Psoas muscle (tissue), 8 donors: ENCODE data around the gene CXCL12. TPM values are rescaled to one million over a fixed set of nuclear protein-coding genes. Genes with fewer than 3 reads are reported as not detected.

Experiments used
- ATAC-seq, 4 donors: fragments of 200-7000 bp; cut with Tn5 transposase; one replicate each; pipeline ENCODE4 v1.9.1; 2020; ENCODE audit warnings: moderate library complexity in 3 of 4, mild to moderate bottlenecking in 2 of 4
- DNase-seq, 2 donors: peaks; one replicate each; pipeline ENCODE4 v3.0.0-alpha.2; 2020
- H3K27ac ChIP-seq: fragments of 200-600 bp; one replicate; pipeline ENCODE4 v1.8.0; 2022
- H3K27me3 ChIP-seq, 3 donors: fragments of 200-600 bp in 1 of 3; one replicate each; pipeline versions ENCODE4 v1.6.1 to v1.8.0; 2013 to 2022; ENCODE audit warnings: low read length in 2 of 3, mild to moderate bottlenecking in 2 of 3, moderate library complexity in 1 of 3; ENCODE audit not compliant: insufficient read depth in 3 of 3
- H3K36me3 ChIP-seq, 2 donors: fragments of 200-600 bp in 1 of 2; one replicate each; pipeline versions ENCODE4 v1.6.1 to v1.8.0; 2013 to 2022; ENCODE audit warnings: low read depth in 1 of 2, mild to moderate bottlenecking in 1 of 2, moderate library complexity in 1 of 2; ENCODE audit not compliant: insufficient read depth in 1 of 2
- H3K4me1 ChIP-seq: fragments of 200-600 bp; one replicate; pipeline ENCODE4 v1.8.0; 2022
- H3K4me3 ChIP-seq: fragments of 200-600 bp; one replicate; pipeline ENCODE4 v1.8.0; 2022; ENCODE audit warnings: mild to moderate bottlenecking
- H3K9me3 ChIP-seq: fragments of 200-600 bp; one replicate; pipeline ENCODE4 v1.8.0; 2022
- WGBS, 3 donors: extraction: QIAGEN DNeasy Blood & Tissue Kit; methylation state at CpG; one replicate each; pipeline versions ENCODE4 v1.1.6 to v1.1.7; 2013; 5-methylcytosine and 5-hydroxymethylcytosine counted together
- intact Hi-C, 2 donors: fragments of 100-400 bp; cut with DNase I; formaldehyde crosslinking; loops; one replicate each; pipeline versions ENCODE4 v1.11.0 to v1.14.2; 2022
- polyA plus RNA-seq, 3 donors: library from polyadenylated mRNA; stranded (reverse); fragments of 200-250 nt; gene quantifications; one replicate each; pipeline ENCODE4 v1.2.3, GENCODE V29; 2013
- total RNA-seq, 4 donors: library from RNA; stranded (reverse); fragmentation: NEBNext Ultra II Directional in 2 of 4; extraction: Animal tissue kit (Norgen Biotek cat#: 25700) in 2 of 4; gene quantifications; one replicate each; pipeline versions ENCODE4 v1.2.1 to v1.2.4, GENCODE V29; 2021 to 2023
- TF ChIP-seq, protein P1 (sequence below): fragments of 200-600 bp; IDR thresholded peaks from one replicate; pipeline ENCODE4 v1.8.0; 2022; ENCODE audit warnings: antibody characterized with exemption
- donor health status: healthy with polysubstance abuse.
- donor health status: DM: no; HTN: no; CAD: no; lungs with moderate emphysema.
- donor health status: Bipolar disorder and iron deficiency.
- donor health status: healthy.
- donor health status: DM: yes; HTN: yes; CAD: no.
- donor health status: DM: no; HTN: no; CAD: no.
- donor health status: DM: no; HTN: no; CAD: no.
- donor health status: DM: yes; HTN: yes; CAD: no.

CXCL12 gene
- total and polyA plus RNA-seq, 7 donors, result 16.1 to 84.4 (median 40.4) TPM

DNA sequence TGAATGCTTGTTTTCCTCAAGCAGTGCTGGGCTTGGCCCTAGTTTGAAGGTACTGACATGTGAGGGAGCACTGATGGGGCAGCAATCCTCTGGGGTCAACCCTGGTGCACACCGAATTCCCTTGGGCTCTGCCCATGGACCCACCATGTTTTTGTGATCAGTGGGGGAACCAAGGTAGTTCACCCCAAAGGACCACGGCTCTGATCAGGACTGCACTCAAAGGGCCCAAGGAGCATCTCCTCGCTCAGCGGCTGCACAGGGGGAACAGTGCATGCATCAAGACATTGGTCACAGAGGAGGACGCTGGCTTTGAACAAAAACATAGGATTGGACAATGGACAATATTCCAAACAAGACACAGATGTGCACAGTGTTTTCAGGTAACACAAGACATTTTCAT is 12.7 kb downstream of the CXCL12 start:
- TF ChIP-seq, protein P1, sequence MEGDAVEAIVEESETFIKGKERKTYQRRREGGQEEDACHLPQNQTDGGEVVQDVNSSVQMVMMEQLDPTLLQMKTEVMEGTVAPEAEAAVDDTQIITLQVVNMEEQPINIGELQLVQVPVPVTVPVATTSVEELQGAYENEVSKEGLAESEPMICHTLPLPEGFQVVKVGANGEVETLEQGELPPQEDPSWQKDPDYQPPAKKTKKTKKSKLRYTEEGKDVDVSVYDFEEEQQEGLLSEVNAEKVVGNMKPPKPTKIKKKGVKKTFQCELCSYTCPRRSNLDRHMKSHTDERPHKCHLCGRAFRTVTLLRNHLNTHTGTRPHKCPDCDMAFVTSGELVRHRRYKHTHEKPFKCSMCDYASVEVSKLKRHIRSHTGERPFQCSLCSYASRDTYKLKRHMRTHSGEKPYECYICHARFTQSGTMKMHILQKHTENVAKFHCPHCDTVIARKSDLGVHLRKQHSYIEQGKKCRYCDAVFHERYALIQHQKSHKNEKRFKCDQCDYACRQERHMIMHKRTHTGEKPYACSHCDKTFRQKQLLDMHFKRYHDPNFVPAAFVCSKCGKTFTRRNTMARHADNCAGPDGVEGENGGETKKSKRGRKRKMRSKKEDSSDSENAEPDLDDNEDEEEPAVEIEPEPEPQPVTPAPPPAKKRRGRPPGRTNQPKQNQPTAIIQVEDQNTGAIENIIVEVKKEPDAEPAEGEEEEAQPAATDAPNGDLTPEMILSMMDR, result no peak
- Histone ChIP-seq H3K36me3 (peaks cover 0 to 75% of the 10 kb centered on the region in 2 donors), H3K4me1 (peaks cover 16% of the 10 kb centered on the region), H3K27ac (no peak overlapping the region), H3K4me3 (no peak overlapping the region), H3K9me3 (no peaks in the 10 kb centered on the region), H3K27me3 (no peaks in the 10 kb centered on the region)
- intact Hi-C loops, result loop anchor here in 1 of 2 donors (10.0 kb wide), 1 partner anchor 317 kb away; no protein-coding TSS in a partner anchor
- no peak for ATAC-seq
- 93 to 96% (median 96%) methylated on average over 5 of the region's 5 CpGs for whole genome bisulfite sequencing, 3 donors
- no peak for DNase-seq

DNA sequence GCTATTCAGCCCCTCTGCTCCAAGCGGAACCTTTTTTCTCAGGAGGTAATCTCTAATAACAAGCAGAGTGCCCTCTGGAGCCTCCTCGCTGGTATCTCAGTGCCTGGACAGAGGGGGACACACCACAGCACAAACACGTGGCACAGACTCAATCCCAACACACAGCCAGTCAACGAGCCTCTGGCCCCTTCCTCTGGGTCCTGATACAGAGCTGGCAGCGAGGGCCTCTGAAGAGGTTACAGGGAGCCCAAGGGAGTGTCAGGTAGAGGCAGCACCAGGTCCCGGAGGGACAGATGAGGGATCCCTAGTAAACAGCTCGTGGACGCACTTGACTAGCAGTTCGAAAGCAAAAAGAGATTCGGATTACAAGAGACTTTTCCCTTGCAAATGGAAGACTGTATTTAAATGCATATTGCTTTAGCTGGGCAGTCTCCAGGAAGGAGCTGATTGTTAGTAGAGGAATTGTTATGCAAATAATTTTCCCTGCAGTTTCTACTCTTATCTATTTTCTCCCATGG is 14.1 kb downstream of the CXCL12 start:
- intact Hi-C loops, result loop anchor here in 1 of 2 donors (10.0 kb wide), 1 partner anchor 316 kb away; no protein-coding TSS in a partner anchor
- WGBS, 3 donors, result 76 to 84% (median 82%) methylated on average over 10 of the region's 10 CpGs
- no peak overlapping the region for H3K27ac ChIP-seq
- TF ChIP-seq, protein P1, result no peak
- peaks cover 0 to 63% of the 10 kb centered on the region in 2 donors for H3K36me3 ChIP-seq
- H3K27me3 ChIP-seq, result no peaks in the 10 kb centered on the region
- H3K9me3 ChIP-seq, result no peaks in the 10 kb centered on the region
- no peak overlapping the region for H3K4me3 ChIP-seq
- no peak for DNase-seq
- no peak for ATAC-seq
- H3K4me1 ChIP-seq, result peaks cover 4% of the 10 kb centered on the region

DNA sequence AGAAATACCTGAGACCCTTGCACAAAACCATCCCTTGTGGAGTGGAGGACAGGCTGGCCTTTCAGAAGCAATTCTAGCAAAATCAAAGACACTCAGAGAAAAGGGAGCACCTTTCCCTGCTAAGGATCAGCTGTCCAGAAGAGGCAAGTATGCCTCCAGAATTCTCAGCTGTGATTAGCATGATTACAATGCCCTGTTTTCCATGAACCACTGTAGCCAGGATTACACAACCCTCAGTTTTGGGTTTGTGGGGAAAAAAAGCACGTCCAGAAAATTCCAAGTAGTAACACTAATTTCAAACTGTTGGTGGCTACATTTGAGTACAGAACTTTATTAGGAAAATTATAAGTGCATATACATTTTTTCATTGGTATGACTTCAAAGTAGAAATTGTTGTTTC is 15.0 kb downstream of the CXCL12 start:
- H3K27ac ChIP-seq, result no peak overlapping the region
- TF ChIP-seq, protein P1, result no peak
- H3K36me3 ChIP-seq, result peaks cover 0 to 57% of the 10 kb centered on the region in 2 donors
- peak in 1 of 4 donors; percentile 40 for ATAC-seq
- H3K27me3 ChIP-seq, result no peaks in the 10 kb centered on the region
- H3K9me3 ChIP-seq, result no peaks in the 10 kb centered on the region
- H3K4me3 ChIP-seq, result no peak overlapping the region
- WGBS, 3 donors, result 68 to 79% (median 74%) methylated on average over 1 of the region's 1 CpG
- H3K4me1 ChIP-seq, result no peaks in the 10 kb centered on the region
- intact Hi-C loops, result loop anchor here in 1 of 2 donors (10.0 kb wide), 1 partner anchor 315 kb away; no protein-coding TSS in a partner anchor
- DNase-seq, result no peak

DNA sequence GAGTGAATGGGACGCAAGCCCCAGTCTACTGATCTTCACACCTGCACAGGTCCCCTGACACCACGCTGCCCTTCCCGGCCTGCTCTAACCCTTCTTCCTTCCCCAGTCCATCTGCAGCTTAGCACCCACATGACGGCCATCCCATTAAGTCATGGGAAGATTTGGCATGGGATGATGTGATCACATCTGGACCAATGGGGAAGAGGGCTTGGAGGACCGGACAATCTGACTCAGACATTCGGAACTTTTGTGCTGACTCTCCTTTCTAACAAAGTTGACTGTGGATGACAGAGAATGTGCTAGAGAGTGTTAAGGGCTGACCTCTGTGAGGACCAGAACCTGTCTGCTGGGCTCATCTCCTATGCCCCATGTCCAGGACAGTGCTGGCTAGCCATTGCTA is 15.6 kb downstream of the CXCL12 start:
- TF ChIP-seq, protein P1, result no peak
- WGBS, 3 donors, result 76 to 78% (median 77%) methylated on average over 6 of the region's 6 CpGs
- H3K9me3 ChIP-seq, result no peaks in the 10 kb centered on the region
- intact Hi-C loops, result no loop called here
- no peaks in the 10 kb centered on the region for H3K27me3 ChIP-seq
- no peak overlapping the region for H3K27ac ChIP-seq
- H3K36me3 ChIP-seq, result peaks cover 0 to 53% of the 10 kb centered on the region in 2 donors
- DNase-seq (no peak), ATAC-seq (no peak)
- H3K4me3 ChIP-seq, result no peak overlapping the region
- no peaks in the 10 kb centered on the region for H3K4me1 ChIP-seq

DNA sequence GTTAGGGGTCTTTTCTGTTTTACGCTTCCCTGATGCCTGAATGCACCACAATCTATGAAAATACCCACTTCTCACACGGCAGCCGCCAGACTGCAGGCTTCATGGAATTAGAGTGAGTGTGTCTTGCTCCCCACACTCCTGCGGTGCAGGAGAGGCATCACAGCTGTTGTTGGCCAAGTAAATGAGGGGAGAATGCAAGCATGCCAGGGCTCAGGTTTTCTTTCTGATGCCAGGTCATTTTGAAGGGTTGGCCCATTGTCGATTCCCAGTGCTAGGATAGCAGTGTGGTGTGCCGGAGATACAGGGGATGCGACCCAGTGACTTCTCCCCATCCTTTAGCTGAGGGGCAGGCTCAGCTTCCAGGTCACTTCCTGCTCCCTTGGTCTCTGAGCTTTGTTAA is 16.3 kb downstream of the CXCL12 start:
- no peak for ATAC-seq
- WGBS, 3 donors, result 58 to 78% (median 65%) methylated on average over 7 of the region's 7 CpGs
- Histone ChIP-seq H3K4me1 (no peaks in the 10 kb centered on the region), H3K9me3 (no peaks in the 10 kb centered on the region), H3K27me3 (no peaks in the 10 kb centered on the region), H3K27ac (no peak overlapping the region), H3K36me3 (peaks cover 0 to 48% of the 10 kb centered on the region in 2 donors), H3K4me3 (no peak overlapping the region)
- DNase-seq, result no peak
- intact Hi-C loops, result no loop called here
- TF ChIP-seq, protein P1, result no peak
